GM18502 (cell line): ENCODE results near the gene LTB4R2.
A peak's percentile ranks its signal among the peaks of the same experiment; 100 is the strongest.

Source experiments
- ATAC-seq: cut with Tn5 transposase; IDR thresholded peaks from one replicate; pipeline ENCODE4 v1.9.1; 2021; ENCODE audit warnings: mild to moderate bottlenecking; ENCODE audit not compliant: unreplicated experiment, poor library complexity

Gene LTB4R2

GRCh38 chr14:24309538-24310264 lies at the start of gene LTB4R2:
Gene LTB4R2 (plus strand): TSS chr14:24310140. CDS start chr14:24310665, 525 bp downstream.
- ATAC-seq = no peak

DNA sequence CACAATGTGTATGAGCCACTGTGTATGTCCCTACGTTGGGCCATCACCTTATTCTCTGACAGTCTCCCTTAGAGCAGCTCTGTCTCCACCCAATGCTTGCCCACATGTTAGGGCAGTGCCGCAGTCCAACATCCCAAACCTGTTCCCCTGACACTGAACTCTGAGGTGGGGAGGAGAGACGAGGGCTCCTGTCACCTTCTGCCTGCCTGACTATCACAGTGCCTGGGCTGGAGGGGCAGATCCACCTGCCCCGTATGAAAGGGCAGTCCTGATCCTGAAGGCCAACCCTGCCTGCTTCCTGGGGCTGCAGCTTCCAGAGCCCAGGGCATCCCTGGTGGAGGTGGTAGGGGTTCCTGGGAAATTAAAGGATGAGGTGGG lies 49.2 kb upstream of the LTB4R2 start:
- ATAC-seq = no peak

DNA sequence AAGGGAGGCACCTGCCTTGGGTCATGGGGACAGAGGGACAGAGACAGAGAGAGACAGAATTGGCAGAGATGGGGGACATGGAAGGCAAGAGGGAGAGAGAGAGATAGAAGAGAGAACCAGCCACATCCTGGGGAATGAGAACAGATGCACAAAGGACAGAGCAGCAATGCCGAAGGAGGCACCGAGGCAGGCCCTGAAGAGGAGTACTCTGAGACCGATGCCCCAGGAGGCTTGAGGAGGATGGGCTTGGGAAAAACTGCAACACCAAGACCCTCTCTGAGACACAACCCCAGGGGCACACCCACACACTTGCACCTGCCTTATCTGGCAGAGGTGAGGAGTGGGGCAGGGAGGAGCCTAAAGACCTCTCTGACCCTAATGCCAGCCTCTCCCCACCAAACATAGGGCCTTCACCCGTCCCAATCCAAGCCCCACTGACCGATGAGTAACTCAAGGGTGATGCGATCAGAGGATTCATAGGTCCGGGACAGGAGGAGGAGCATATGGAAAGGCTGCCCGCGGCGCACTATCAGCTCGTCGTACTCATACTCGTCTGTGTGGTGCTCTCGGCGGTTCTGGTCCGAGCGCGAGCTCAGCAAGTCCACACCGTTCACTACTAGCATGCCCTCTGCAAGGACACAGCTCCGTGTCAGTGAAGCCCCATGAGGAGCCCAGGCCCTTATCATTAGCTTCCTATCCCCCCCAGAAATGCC lies 48.5 kb upstream of the LTB4R2 start:
- no peak for ATAC-seq

- no peak for ATAC-seq
Observed at GRCh38 chr14:24261969-24262327, 48.0 kb upstream of the LTB4R2 start.

GRCh38 chr14:24262821-24263733 lies 46.9 kb upstream of the LTB4R2 start, which contains the start of gene TGM1:
Gene TGM1 (minus strand): TSS chr14:24263177. CDS start chr14:24262352, 825 bp downstream.
- ATAC-seq = no peak

GRCh38 chr14:24263848-24264247 lies 46.1 kb upstream of the LTB4R2 start:
- ATAC-seq = no peak

DNA sequence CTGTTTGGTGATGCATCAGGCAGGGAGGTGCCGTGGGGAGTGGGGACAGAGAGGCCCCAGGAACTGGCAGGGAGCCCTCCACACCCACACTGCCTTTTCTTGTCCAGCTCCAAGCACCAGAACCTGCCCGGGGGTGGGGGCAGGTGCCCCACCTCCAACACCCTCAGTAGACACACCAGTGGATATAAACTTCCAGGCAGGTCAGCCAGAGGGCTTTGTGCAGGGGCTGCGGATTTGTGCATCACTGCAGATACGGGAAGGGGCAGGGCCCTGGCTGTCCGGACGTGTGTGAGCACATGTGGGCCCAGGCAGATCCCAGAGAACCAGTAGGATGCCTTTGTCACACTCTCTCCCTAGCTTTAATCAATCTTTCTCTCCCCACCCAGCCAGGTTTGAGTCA lies 45.6 kb upstream of the LTB4R2 start:
- no peak for ATAC-seq

DNA sequence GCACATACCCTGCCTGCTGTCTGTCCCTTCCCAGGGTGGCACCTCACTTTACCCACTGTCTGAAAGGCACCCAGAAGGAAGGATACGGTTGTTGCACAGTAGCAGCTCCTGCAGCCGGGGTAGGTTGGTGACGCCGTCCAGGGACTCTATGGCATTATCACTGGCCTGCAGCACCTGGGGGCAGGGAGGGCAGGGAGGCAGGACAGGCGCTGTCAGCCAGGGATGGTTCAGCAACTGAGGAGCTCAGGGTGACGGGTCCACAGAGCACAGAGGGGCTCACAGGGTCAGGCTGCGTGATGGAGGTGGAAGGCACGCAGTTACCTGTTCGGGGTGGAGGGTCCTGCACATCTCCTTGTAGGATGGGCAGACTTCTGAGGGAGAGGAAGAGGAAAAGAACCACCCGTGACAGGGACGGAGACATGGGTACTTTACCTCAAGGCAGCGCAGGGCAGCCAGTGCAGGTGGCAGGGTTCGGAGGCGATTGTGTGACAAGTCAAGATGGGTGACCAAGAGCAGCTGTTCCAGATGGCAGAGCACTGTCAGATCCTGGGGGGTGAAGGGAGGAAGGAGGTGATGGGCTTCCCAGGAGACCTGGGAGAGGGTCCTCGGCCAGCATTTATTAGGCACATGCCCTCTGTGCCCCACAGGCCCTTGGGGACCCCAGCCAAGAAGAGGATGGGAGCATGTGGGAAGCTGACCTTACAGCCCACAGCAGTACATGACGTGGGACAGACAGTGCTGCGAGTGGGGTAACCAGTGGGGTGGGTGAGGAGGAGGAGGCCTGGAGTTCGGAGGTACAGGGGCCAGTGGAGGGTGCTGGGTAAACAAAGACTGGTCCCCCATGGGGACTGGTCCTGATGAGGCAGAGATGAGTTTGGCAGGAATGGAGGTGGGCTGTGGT lies 43.3 kb upstream of the LTB4R2 start:
- ATAC-seq = no peak

DNA sequence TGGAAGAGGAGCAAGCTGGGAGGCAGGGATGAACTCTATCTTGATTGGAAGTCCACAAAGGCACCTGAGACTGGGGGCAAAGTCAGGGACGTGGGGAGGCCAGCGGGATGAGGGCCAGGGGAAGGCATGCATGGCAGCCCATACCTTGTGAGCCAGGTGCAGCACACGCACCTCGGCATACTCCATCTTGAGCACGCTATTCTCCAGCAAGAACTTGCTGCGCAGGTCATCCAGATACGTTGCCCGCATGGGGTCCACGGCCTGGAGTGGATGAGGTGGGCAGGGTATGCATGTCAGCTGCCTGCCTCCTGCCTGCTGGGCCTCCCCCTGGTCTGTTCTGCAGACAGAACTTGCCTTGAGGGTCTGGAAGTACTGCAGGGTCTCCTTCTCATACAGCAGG lies 42.4 kb upstream of the LTB4R2 start:
- ATAC-seq = no peak

- no peak for ATAC-seq
Observed at GRCh38 chr14:24268225-24268624, 41.7 kb upstream of the LTB4R2 start.

DNA sequence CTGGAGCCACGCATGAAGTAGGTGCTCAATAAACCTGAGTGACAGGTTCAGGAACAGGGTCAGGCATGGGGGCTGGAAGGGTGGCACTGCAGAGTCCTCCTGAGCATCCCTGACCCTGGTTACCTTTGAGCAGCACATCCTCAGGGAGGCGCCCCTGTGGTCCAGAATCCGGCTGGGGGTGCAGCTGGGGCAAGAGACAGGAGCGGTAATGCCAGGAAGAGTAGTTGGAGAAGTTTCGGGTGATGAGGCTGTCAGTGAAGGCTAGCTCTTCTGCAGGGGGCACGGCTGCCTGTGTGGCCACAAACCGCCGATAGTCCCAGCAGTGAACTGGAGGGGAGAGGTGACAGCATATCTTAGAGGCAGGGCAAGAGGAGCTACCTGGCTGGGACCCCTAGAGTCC lies 40.6 kb upstream of the LTB4R2 start:
- ATAC-seq = no peak

GRCh38 chr14:24269910-24270536 lies 39.9 kb upstream of the LTB4R2 start:
- ATAC-seq = no peak

DNA sequence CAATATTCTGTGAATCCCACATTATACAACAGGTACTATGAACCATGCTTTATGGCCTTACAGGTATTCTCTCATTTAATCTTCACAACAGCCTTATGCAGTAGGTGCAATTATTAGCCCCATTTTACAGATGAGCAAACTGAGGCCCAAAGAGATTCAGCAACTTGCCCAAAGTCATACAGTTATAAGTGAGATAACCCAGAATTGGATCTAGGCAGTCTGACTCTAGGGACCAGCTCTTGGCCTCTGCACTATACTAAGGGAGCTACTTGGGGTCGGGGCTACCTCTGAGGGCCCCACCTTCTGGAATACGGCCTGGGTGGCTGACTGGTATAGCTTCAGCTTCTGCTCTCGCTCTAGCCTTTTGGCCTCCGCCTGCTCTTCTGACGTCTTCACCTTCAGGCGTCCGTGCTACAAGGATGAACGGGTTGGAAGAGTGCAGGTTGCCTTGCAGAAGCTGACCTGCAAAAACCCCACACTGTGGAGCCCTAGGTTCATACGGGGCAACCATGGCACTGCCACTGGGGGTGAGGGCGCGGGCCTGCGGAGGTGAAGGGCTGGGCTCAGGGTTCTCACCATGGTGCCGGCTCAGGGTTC lies 39.3 kb upstream of the LTB4R2 start:
- peak; percentile 1 for ATAC-seq

GRCh38 chr14:24271134-24271833 lies 38.7 kb upstream of the LTB4R2 start, which contains the start of gene RABGGTA:
Gene RABGGTA (minus strand): TSS chr14:24271597. CDS start chr14:24271115, 482 bp downstream.
- peak; percentile 89 for ATAC-seq

DNA sequence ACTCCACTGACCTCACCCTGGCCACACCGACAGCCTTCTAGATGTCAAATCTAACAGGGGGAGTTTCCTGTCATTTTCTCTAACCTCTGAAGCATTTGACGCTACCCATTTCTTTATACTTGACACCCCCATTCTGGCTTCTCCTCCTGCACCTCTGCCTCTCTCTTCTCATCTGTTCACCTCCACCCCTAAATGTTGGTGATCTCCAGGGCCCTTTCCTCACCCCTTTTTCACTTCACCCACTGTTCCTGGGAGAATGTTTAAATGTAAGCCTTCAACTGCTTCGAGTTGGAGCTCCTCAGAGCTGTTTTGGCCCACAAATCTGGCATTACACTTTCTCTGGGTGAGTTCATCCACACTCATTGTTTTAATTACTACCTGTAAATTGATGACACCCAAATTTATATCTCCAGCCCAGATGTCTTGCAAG lies 38.1 kb upstream of the LTB4R2 start:
- no peak for ATAC-seq

GRCh38 chr14:24272467-24272866 lies 37.5 kb upstream of the LTB4R2 start:
- ATAC-seq = no peak

- no peak for ATAC-seq
Observed at GRCh38 chr14:24273422-24273998, 36.4 kb upstream of the LTB4R2 start.

DNA sequence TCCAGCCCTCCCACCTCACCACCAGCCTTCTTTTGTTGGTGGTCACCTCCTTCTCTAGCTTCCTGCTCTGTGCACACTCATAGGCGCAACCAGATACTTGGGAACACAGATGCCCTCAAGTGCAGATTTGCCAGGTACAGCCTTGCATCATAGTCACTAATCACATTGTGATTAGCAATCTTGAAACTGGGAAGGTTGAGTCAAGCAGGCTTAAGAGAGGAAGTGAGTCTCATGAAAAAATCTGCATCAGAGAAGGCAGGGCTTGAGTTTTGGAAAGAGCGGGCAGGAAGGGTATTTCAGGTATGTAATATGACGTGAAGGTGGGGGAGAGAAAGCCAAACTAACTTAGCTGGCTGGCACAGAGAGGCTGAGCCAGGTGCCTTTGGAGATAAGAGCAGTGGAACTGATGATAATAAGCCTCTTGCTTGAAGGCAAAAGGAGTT lies 35.8 kb upstream of the LTB4R2 start:
- peak; percentile 50 for ATAC-seq
